ENCODE data around the gene WDR49. TPM values are rescaled to one million over a fixed set of nuclear protein-coding genes. Genes with fewer than 3 reads are reported as not detected.
A peak's percentile ranks its signal among the peaks of the same experiment; 100 is the strongest.

Gene WDR49
- total and polyA plus RNA-seq, 10 of the 15 experiments (the other 5 are each of a cell fraction or from before 2014, with no cell fraction given): 0.05 to 0.15 TPM; not detected in 8

DNA sequence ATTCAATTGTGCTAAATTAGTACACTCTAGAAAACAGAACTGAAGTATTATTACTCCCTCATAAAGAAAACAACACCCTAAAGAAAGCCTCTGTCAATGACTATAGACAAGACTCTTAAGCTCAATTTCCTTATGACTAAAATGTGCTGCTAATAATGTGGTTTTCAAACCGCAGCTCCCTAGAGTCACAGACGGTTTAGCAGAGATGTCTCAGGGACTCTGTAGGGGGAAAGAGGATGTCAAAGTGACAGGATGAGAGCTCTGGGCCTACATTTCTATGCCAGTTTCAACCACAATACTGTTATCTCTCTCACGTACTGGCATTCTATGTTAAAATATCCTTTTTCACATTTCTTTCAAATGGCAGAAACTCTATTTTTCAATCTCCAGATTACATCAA lies 37.6 kb upstream of the WDR49 start (continued):
- TF ChIP-seq CHD2 (IDR thresholded peaks at IDR 0.05; ENCODE audit: borderline replicate concordance, low read depth, low read length) (no peak), STAT1 (conservative IDR thresholded peaks at IDR 0.05) (no peak), RAD21 (IDR thresholded peaks at IDR 0.05; ENCODE audit: insufficient read depth, low read depth, low read length) (no peak), MTA3 (IDR thresholded peaks at IDR 0.05; ENCODE audit: borderline replicate concordance, low read length) (peak; percentile 79; the same call in 1 of the 2 replicates), POU2F2 (IDR thresholded peaks at IDR 0.05; ENCODE audit: borderline replicate concordance, low read depth, low read length) (peak; percentile 92), KDM1A (IDR thresholded peaks at IDR 0.05; ENCODE audit: borderline replicate concordance) (no peak), NFXL1 (IDR thresholded peaks at IDR 0.05; ENCODE audit: borderline replicate concordance) (no peak), BMI1 (IDR thresholded peaks at IDR 0.05; ENCODE audit: borderline replicate concordance) (peak; percentile 77), RELA (IDR thresholded peaks at IDR 0.05; ENCODE audit: borderline replicate concordance, partially characterized antibody) (no peak), GABPA (IDR thresholded peaks at IDR 0.05; ENCODE audit: low read depth) (0 out of 2 replicates have a peak, but pooled peaks have one; percentile 26)
- TF ChIP-seq, protein P1, sequence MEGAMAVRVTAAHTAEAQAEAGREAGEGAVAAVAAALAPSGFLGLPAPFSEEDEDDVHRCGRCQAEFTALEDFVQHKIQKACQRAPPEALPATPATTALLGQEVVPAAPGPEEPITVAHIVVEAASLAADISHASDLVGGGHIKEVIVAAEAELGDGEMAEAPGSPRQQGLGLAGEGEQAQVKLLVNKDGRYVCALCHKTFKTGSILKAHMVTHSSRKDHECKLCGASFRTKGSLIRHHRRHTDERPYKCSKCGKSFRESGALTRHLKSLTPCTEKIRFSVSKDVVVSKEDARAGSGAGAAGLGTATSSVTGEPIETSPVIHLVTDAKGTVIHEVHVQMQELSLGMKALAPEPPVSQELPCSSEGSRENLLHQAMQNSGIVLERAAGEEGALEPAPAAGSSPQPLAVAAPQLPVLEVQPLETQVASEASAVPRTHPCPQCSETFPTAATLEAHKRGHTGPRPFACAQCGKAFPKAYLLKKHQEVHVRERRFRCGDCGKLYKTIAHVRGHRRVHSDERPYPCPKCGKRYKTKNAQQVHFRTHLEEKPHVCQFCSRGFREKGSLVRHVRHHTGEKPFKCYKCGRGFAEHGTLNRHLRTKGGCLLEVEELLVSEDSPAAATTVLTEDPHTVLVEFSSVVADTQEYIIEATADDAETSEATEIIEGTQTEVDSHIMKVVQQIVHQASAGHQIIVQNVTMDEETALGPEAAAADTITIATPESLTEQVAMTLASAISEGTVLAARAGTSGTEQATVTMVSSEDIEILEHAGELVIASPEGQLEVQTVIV (IDR thresholded peaks at IDR 0.05; ENCODE audit: borderline replicate concordance, partially characterized antibody): no peak
- TF ChIP-seq, protein P2, sequence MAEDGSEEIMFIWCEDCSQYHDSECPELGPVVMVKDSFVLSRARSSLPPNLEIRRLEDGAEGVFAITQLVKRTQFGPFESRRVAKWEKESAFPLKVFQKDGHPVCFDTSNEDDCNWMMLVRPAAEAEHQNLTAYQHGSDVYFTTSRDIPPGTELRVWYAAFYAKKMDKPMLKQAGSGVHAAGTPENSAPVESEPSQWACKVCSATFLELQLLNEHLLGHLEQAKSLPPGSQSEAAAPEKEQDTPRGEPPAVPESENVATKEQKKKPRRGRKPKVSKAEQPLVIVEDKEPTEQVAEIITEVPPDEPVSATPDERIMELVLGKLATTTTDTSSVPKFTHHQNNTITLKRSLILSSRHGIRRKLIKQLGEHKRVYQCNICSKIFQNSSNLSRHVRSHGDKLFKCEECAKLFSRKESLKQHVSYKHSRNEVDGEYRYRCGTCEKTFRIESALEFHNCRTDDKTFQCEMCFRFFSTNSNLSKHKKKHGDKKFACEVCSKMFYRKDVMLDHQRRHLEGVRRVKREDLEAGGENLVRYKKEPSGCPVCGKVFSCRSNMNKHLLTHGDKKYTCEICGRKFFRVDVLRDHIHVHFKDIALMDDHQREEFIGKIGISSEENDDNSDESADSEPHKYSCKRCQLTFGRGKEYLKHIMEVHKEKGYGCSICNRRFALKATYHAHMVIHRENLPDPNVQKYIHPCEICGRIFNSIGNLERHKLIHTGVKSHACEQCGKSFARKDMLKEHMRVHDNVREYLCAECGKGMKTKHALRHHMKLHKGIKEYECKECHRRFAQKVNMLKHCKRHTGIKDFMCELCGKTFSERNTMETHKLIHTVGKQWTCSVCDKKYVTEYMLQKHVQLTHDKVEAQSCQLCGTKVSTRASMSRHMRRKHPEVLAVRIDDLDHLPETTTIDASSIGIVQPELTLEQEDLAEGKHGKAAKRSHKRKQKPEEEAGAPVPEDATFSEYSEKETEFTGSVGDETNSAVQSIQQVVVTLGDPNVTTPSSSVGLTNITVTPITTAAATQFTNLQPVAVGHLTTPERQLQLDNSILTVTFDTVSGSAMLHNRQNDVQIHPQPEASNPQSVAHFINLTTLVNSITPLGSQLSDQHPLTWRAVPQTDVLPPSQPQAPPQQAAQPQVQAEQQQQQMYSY (CRISPR knock-in tag; IDR thresholded peaks at IDR 0.05): no peak
- TF ChIP-seq, protein P3, sequence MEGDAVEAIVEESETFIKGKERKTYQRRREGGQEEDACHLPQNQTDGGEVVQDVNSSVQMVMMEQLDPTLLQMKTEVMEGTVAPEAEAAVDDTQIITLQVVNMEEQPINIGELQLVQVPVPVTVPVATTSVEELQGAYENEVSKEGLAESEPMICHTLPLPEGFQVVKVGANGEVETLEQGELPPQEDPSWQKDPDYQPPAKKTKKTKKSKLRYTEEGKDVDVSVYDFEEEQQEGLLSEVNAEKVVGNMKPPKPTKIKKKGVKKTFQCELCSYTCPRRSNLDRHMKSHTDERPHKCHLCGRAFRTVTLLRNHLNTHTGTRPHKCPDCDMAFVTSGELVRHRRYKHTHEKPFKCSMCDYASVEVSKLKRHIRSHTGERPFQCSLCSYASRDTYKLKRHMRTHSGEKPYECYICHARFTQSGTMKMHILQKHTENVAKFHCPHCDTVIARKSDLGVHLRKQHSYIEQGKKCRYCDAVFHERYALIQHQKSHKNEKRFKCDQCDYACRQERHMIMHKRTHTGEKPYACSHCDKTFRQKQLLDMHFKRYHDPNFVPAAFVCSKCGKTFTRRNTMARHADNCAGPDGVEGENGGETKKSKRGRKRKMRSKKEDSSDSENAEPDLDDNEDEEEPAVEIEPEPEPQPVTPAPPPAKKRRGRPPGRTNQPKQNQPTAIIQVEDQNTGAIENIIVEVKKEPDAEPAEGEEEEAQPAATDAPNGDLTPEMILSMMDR (IDR thresholded peaks at IDR 0.05 in 2 of 3, conservative IDR thresholded peaks at IDR 0.05 in 1 of 3; ENCODE audit: control insufficient read depth in 2 of 3, extremely low read depth in 1 of 3, insufficient read depth in 1 of 3, low read depth in 3 of 3, low read length in 3 of 3): no peak
- TF ChIP-seq, protein P4, sequence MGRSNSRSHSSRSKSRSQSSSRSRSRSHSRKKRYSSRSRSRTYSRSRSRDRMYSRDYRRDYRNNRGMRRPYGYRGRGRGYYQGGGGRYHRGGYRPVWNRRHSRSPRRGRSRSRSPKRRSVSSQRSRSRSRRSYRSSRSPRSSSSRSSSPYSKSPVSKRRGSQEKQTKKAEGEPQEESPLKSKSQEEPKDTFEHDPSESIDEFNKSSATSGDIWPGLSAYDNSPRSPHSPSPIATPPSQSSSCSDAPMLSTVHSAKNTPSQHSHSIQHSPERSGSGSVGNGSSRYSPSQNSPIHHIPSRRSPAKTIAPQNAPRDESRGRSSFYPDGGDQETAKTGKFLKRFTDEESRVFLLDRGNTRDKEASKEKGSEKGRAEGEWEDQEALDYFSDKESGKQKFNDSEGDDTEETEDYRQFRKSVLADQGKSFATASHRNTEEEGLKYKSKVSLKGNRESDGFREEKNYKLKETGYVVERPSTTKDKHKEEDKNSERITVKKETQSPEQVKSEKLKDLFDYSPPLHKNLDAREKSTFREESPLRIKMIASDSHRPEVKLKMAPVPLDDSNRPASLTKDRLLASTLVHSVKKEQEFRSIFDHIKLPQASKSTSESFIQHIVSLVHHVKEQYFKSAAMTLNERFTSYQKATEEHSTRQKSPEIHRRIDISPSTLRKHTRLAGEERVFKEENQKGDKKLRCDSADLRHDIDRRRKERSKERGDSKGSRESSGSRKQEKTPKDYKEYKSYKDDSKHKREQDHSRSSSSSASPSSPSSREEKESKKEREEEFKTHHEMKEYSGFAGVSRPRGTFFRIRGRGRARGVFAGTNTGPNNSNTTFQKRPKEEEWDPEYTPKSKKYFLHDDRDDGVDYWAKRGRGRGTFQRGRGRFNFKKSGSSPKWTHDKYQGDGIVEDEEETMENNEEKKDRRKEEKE (IDR thresholded peaks at IDR 0.05): no peak
- TF ChIP-seq, protein P5, sequence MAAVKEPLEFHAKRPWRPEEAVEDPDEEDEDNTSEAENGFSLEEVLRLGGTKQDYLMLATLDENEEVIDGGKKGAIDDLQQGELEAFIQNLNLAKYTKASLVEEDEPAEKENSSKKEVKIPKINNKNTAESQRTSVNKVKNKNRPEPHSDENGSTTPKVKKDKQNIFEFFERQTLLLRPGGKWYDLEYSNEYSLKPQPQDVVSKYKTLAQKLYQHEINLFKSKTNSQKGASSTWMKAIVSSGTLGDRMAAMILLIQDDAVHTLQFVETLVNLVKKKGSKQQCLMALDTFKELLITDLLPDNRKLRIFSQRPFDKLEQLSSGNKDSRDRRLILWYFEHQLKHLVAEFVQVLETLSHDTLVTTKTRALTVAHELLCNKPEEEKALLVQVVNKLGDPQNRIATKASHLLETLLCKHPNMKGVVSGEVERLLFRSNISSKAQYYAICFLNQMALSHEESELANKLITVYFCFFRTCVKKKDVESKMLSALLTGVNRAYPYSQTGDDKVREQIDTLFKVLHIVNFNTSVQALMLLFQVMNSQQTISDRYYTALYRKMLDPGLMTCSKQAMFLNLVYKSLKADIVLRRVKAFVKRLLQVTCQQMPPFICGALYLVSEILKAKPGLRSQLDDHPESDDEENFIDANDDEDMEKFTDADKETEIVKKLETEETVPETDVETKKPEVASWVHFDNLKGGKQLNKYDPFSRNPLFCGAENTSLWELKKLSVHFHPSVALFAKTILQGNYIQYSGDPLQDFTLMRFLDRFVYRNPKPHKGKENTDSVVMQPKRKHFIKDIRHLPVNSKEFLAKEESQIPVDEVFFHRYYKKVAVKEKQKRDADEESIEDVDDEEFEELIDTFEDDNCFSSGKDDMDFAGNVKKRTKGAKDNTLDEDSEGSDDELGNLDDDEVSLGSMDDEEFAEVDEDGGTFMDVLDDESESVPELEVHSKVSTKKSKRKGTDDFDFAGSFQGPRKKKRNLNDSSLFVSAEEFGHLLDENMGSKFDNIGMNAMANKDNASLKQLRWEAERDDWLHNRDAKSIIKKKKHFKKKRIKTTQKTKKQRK (IDR thresholded peaks at IDR 0.05; ENCODE audit: low read depth, low read length): no peak
